ENCODE results near the gene JAZF1. TPM values are rescaled to one million over a fixed set of nuclear protein-coding genes. Genes with fewer than 3 reads are reported as not detected.

JAZF1 gene
- polyA plus RNA-seq, 3 donors from 2014 or later = 17.7 to 40.2 (median 25.9) TPM

DNA sequence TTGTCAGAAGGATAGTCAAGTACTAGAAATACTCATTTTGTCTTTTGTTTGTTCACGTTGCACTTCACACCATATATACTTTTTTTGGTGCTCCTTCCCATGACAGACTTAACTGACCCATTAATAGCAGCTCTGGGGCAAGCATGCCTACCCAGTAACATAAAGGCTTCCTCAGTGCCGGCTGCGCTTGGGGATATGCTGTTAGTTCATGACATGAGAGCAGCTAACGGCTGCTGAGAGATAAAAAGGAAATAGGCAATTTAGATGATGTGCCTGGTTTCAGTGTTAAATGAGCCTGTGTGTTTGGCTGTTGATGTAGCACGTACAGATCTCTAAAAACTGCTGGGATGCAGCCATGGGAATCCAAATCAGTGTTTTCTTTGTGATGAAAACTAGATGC, 354.2 kb downstream of the JAZF1 start:
- peaks cover 3 to 17% (median 4%) of the 10 kb centered on the region in 3 donors for H3K36me3 Mint-ChIP-seq
- peaks cover 0 to 7% of the 10 kb centered on the region in 2 donors for H3K4me1 Mint-ChIP-seq
- H3K4me3 Mint-ChIP-seq = no peak overlapping the region
- H3K27me3 Mint-ChIP-seq (ENCODE audit: low read depth in 3 of 3) = peaks cover 0 to 4% (median 2%) of the 10 kb centered on the region in 3 donors
- peak overlapping the region in 2 of 6 donors; percentile 20 to 38 for H3K27ac Mint-ChIP-seq
- no peak for DNase-seq
- H3K9me3 Mint-ChIP-seq = no peaks in the 10 kb centered on the region

DNA sequence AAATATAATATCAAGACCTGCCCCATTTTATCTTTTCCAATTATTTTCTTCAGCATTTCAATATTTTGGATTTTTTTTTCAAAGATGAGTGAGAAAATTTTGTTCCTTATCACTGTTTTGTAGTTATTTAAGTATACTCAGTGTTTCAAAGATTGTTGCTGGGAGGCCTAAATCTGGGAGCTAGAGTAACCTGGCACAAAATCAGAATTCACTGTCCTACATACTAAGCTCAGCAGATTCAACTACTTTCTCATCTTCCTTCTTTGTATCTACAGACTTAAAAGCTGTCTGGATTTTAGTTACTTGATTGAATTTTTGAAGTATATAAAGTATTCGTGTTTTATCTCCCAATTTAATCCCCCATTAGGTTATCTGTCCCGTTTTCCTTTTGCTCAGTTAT, 354.7 kb downstream of the JAZF1 start:
- Mint-ChIP-seq H3K27me3 (ENCODE audit: low read depth in 3 of 3) (peaks cover 0 to 4% (median 2%) of the 10 kb centered on the region in 3 donors), H3K27ac (peak overlapping the region in 2 of 6 donors; percentile 20 to 38)

DNA sequence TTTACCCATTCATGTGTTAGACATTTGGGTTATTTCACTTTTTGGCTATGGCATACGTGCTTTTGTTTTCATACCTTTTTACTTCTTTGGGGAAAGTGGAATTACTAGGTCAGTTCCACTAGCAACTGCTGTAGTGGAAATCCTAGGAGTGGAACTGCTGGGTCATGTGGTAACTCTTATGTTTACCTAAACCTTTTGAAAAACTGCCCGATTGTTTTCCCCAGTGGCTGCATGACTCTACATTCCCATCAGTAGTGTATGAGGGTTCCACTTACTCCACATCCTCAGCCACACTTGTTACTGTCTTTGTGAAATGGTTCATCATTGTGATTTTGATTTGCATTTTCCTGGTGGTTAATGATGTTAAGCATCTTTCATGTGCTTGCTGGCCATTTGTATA, 358.4 kb downstream of the JAZF1 start:
- Mint-ChIP-seq H3K27ac (no peak overlapping the region), H3K4me3 (no peak overlapping the region), H3K36me3 (peaks cover 3 to 15% (median 4%) of the 10 kb centered on the region in 3 donors), H3K27me3 (ENCODE audit: low read depth in 3 of 3) (peaks cover 0 to 4% (median 2%) of the 10 kb centered on the region in 3 donors), H3K9me3 (no peaks in the 10 kb centered on the region), H3K4me1 (peaks cover 3 to 13% of the 10 kb centered on the region in 2 donors)
- no peak for DNase-seq

More for the DNA sequence above, 354.7 kb downstream of the JAZF1 start:
- peaks cover 2 to 17% (median 3%) of the 10 kb centered on the region in 3 donors for H3K36me3 Mint-ChIP-seq
- no peak for DNase-seq
- H3K4me3 Mint-ChIP-seq = no peak overlapping the region
- no peaks in the 10 kb centered on the region for H3K9me3 Mint-ChIP-seq
- H3K4me1 Mint-ChIP-seq = peaks cover 0 to 7% of the 10 kb centered on the region in 2 donors

DNA sequence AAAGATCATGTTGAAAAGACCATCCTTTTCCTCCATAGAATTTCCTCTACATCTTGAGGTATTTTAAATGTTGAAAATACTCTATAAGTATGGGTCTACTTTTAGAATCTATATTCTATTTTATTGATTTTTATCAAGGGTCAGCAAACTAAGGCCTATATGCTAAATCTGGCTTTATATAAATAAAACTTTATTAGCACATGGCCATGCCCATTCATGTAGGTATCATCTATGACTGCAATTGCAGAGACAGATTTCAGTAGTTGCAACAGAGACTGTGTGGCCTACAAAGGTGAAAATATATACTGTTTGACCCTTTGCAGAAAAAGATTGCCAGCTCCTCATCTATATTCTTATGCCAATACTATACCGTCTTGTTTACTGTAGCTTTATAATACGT, 367.9 kb downstream of the JAZF1 start:
- no peak for DNase-seq
- no peaks in the 10 kb centered on the region for H3K9me3 Mint-ChIP-seq
- no peak overlapping the region for H3K4me3 Mint-ChIP-seq
- peak overlapping the region in 2 of 6 donors; percentile 29 to 53 for H3K27ac Mint-ChIP-seq
- H3K36me3 Mint-ChIP-seq = peaks cover 4 to 20% (median 13%) of the 10 kb centered on the region in 3 donors
- H3K27me3 Mint-ChIP-seq (ENCODE audit: low read depth in 3 of 3) = peaks cover 0 to 1% (median 0%) of the 10 kb centered on the region in 3 donors
- H3K4me1 Mint-ChIP-seq = peaks cover 0 to 6% of the 10 kb centered on the region in 2 donors

DNA sequence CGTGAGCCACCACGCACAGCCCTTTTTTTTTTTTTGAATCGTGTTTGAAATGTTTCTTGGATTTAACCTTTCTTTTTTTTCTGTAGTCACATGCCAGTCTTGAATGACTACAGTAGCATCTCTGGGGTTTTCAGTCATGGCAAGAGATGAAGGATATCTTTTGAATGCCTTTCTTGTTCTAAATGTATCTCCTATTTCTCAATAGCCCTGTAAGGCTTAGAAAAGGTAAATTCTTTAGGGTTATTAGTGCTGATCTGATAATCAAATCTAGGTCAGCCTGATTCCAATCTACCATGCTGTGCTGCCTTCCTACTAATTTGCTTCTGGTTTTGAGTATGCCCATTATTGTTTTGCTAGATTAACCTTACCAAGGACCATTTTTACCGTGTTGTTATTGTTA, 370.4 kb downstream of the JAZF1 start:
- Mint-ChIP-seq H3K9me3 (no peaks in the 10 kb centered on the region), H3K27ac (peak overlapping the region in 1 of 6 donors; percentile 31), H3K4me1 (peaks cover 4 to 24% of the 10 kb centered on the region in 2 donors), H3K27me3 (ENCODE audit: low read depth in 3 of 3) (peaks cover 0 to 2% (median 1%) of the 10 kb centered on the region in 3 donors), H3K36me3 (peaks cover 7 to 13% (median 12%) of the 10 kb centered on the region in 3 donors), H3K4me3 (no peak overlapping the region)
- DNase-seq = no peak

DNA sequence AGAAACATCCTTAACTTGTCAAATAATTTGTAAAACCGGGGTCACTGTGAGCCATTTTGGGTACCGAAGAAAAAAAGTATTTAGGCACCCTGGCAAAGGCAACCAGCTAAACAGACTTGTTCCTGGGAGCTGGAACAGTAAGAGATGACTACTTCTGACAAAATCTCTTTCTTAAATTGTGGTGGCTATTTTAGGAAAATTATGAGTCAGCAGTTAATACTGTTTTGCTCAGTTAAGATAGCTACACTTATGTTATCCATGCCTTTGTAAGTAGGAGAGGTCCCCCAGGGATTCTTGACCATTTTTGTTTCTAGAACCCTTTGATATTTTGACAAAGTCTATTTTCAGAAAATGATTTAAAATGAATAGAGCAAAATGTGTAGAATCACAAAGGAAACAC, 372.0 kb downstream of the JAZF1 start:
- DNase-seq = no peak
- Mint-ChIP-seq H3K27ac (no peak overlapping the region), H3K36me3 (peaks cover 3 to 8% (median 3%) of the 10 kb centered on the region in 3 donors), H3K27me3 (ENCODE audit: low read depth in 3 of 3) (peaks cover 0 to 2% (median 1%) of the 10 kb centered on the region in 3 donors), H3K4me1 (peaks cover 8 to 29% of the 10 kb centered on the region in 2 donors), H3K4me3 (no peak overlapping the region), H3K9me3 (no peaks in the 10 kb centered on the region)

DNA sequence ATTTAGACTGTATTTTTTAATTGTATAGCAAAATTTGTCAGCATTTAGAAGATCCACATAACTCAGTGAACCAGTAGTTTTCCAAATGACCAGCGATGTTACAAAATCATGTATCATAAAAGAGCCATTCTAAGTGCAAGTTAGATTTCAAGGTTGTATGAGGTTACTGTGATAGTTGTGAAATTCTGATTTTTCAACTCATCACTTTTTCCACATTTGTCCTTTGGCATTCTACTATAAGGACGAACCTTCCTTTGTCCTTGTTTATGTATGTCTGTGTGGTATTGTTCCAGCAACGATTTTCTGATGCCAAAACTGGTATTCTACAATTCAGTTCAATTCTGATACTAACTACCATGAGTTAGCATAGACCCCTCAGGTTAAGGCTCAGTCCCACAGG, 376.5 kb downstream of the JAZF1 start:
- Mint-ChIP-seq H3K36me3 (peaks cover 12 to 17% (median 16%) of the 10 kb centered on the region in 3 donors), H3K9me3 (no peaks in the 10 kb centered on the region)

DNA sequence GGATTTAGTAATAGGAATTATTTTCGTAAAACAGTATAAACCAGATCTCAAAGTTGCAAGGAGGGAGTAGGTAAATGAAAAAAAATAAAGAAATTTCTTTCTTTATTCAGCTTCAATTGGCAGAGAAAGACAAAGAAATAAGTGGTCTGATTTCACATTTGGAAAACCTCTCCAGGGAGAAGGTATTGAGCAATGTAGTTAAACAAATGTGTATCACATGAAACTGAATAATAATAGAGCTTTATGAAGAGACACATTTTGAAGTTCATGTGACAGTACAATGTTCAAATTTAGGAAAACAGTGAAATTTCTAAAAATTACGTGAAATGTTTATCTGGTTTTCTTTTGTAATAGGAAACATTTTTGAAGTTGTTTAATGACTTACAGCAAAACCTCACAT, 377.6 kb downstream of the JAZF1 start:
- no peak overlapping the region for H3K4me3 Mint-ChIP-seq
- no peaks in the 10 kb centered on the region for H3K9me3 Mint-ChIP-seq
- H3K36me3 Mint-ChIP-seq = peaks cover 12 to 19% (median 16%) of the 10 kb centered on the region in 3 donors
- H3K27me3 Mint-ChIP-seq (ENCODE audit: low read depth in 3 of 3) = peaks cover 0 to 2% (median 2%) of the 10 kb centered on the region in 3 donors
- peaks cover 8 to 29% of the 10 kb centered on the region in 2 donors for H3K4me1 Mint-ChIP-seq
- no peak overlapping the region for H3K27ac Mint-ChIP-seq
- no peak for DNase-seq

More for the DNA sequence above, 376.5 kb downstream of the JAZF1 start:
- Mint-ChIP-seq H3K4me3 (no peak overlapping the region), H3K27ac (no peak overlapping the region), H3K4me1 (peaks cover 8 to 29% of the 10 kb centered on the region in 2 donors), H3K27me3 (ENCODE audit: low read depth in 3 of 3) (peaks cover 0 to 2% (median 2%) of the 10 kb centered on the region in 3 donors)
- DNase-seq = no peak

DNA sequence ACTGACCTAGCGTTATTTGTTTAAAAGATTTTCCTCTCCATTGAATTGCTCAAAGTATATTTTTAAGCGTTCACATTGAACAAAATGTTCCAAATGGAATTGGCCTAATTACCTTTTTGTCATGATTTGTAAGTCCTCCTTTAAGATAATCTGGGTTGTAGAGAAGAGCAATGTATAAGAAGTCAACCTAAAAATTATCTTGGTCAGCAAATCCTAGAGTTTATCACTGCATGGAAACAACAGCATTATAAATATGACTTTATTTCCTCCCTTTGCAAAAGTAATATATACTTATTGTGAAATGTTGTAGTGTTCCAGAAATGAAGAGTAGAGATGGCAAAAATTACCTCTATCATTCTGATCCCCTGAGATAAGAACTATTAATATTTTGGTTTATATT, 381.4 kb downstream of the JAZF1 start:
- Mint-ChIP-seq H3K4me1 (no peaks in the 10 kb centered on the region), H3K9me3 (no peaks in the 10 kb centered on the region)

DNA sequence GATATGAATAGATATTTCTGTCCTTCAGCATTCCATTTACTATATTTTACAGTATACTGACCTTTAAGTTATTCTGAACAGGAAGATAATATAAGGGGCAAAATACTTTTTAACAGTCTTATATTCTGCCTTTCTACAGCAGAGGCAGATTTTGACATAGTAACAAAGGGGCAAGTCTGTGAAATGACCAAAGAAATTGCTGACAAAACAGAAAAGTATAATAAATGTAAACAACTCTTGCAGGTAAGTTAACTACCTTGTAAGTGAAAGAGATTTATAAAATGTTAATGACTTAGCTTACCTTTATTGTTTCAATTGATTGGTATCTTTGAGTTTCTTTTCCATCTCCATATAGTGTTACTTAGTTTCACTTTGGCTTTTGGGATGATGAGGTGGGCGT, 384.6 kb downstream of the JAZF1 start:
- Mint-ChIP-seq H3K4me1 (no peaks in the 10 kb centered on the region), H3K9me3 (no peaks in the 10 kb centered on the region), H3K36me3 (peaks cover 16 to 42% (median 32%) of the 10 kb centered on the region in 3 donors), H3K4me3 (no peak overlapping the region), H3K27me3 (ENCODE audit: low read depth in 3 of 3) (peaks cover 0 to 3% (median 1%) of the 10 kb centered on the region in 3 donors), H3K27ac (no peak overlapping the region)
- DNase-seq = no peak

More for the DNA sequence above, 381.4 kb downstream of the JAZF1 start:
- no peak overlapping the region for H3K27ac Mint-ChIP-seq
- peaks cover 19 to 37% (median 27%) of the 10 kb centered on the region in 3 donors for H3K36me3 Mint-ChIP-seq
- H3K4me3 Mint-ChIP-seq = no peak overlapping the region
- DNase-seq = no peak
- H3K27me3 Mint-ChIP-seq (ENCODE audit: low read depth in 3 of 3) = peaks cover 0 to 4% (median 1%) of the 10 kb centered on the region in 3 donors

DNA sequence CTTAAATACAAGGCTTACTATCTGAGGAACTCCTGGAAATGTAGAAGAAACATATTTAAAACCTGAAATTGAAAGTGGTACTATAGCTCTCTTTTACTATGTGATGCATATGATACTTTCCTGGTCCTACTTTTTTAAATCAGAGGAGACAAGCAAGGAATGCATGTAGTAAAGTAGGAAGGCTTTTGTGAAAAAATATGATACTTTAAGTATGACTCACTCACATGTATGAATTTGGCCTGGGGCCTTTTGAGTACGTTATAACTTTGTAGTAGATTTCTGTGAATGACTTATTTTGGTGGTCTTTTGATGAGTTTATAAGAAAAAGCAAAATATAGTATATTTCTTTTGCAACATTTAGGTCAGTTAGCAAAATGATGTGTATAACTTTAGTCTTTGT, 386.8 kb downstream of the JAZF1 start:
- Mint-ChIP-seq H3K27ac (no peak overlapping the region), H3K27me3 (ENCODE audit: low read depth in 3 of 3) (peaks cover 0 to 3% (median 1%) of the 10 kb centered on the region in 3 donors), H3K9me3 (no peaks in the 10 kb centered on the region), H3K4me3 (no peak overlapping the region), H3K36me3 (peaks cover 18 to 39% (median 28%) of the 10 kb centered on the region in 3 donors), H3K4me1 (no peaks in the 10 kb centered on the region)
- no peak for DNase-seq

DNA sequence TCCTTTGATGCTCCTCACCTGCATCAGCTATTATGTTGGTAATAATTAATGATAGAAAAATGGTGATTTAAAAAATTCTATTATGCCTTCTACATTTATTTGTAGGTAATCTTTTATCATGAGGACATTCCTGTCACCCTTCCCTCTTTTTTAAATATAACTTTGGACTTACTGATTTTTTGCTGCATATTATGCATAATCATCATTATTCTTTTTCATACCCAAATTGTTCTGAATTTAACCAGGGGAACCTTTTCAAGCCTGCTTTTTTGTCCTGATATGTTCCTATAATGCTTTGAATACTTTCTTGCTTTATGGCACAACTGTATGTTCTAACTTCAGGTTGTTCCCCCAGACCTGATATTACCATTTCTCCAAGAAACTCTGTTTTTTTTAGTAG, 392.2 kb downstream of the JAZF1 start:
- Mint-ChIP-seq H3K9me3 (no peaks in the 10 kb centered on the region), H3K4me3 (no peak overlapping the region), H3K36me3 (peaks cover 15 to 32% (median 16%) of the 10 kb centered on the region in 3 donors), H3K27me3 (ENCODE audit: low read depth in 3 of 3) (no peaks in the 10 kb centered on the region), H3K27ac (no peak overlapping the region), H3K4me1 (peaks cover 2 to 12% of the 10 kb centered on the region in 2 donors)
- no peak for DNase-seq

DNA sequence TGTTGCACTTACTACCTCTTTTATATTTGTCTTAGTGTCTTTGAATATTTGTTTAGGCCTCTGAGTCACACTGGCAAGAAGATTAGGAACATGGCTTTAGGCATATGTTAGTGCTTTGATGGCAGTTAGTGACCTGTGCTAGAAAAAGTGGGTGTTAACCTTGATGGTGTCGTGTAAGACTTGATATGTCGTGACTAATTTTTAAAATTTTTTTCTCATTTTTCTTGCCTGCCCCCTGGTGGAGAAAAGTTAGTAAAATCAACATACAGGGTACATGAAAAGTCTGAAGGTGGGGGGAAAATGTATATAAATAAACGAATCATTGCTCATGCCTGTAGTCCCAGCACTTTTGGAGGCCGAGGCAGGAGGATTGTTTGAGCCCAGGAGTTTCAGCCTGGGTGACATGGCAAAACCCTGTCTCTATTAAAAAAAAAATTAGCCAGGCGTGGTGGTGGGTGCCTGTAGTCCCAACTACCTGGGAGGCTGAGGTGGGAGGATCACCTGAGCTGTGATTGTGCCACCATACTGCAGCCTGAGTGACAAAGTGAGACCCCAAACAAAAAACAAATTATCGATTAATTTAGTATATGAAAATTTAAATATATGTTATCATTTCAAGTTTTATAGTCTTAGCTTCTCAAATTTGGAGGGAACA, 396.1 kb downstream of the JAZF1 start:
- H3K27ac Mint-ChIP-seq = peak overlapping the region in 2 of 6 donors; percentile 50 to 58
- H3K4me3 Mint-ChIP-seq = no peak overlapping the region
- DNase-seq = peak; percentile 42 to 45 (median 42)
- H3K27me3 Mint-ChIP-seq (ENCODE audit: low read depth in 3 of 3) = no peaks in the 10 kb centered on the region
- H3K9me3 Mint-ChIP-seq = no peaks in the 10 kb centered on the region
- H3K36me3 Mint-ChIP-seq = peaks cover 8 to 20% (median 8%) of the 10 kb centered on the region in 3 donors
- H3K4me1 Mint-ChIP-seq = peaks cover 2 to 22% of the 10 kb centered on the region in 2 donors

DNA sequence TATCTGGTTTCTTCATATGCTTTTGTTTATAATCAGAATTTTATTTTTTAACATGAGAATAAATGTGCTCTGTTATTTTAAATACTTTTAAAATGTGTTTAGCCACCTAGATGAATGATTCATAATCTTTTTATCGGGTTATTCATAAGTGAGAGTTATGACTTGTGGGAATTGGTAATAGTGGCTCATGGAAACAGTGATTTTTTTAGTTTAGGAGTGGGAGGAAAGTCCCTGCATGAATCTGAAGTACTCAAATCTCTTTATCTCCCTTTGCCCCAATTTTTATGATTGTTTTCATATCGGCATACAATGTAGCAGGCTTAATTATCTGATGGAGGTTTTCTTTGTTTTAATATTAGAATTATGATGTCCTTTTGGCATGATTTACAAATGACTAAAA, 397.7 kb downstream of the JAZF1 start:
- H3K36me3 Mint-ChIP-seq = peaks cover 0 to 16% (median 8%) of the 10 kb centered on the region in 3 donors
- no peak overlapping the region for H3K27ac Mint-ChIP-seq
- H3K9me3 Mint-ChIP-seq = no peaks in the 10 kb centered on the region
- no peak for DNase-seq
- H3K27me3 Mint-ChIP-seq (ENCODE audit: low read depth in 3 of 3) = no peaks in the 10 kb centered on the region
- peaks cover 2 to 27% of the 10 kb centered on the region in 2 donors for H3K4me1 Mint-ChIP-seq
- no peak overlapping the region for H3K4me3 Mint-ChIP-seq

Measured in immature natural killer cell (primary cell).